HTERT RPE-1 (cell line): ENCODE data around the gene RGMA.
"Not testable (repeated sequence)": the region's sequence is repeated elsewhere in the genome, so short reads cannot be mapped to it uniquely, and the experiment has no call there.

ENCODE experiments used
- in situ Hi-C: fragments of 300-500 bp; cut with MboI; formaldehyde crosslinking; loops from 4 replicates; pipeline ENCODE4 v1.14.3; 2020; ENCODE audit warnings: low sequenced_read_pairs

Gene RGMA

DNA sequence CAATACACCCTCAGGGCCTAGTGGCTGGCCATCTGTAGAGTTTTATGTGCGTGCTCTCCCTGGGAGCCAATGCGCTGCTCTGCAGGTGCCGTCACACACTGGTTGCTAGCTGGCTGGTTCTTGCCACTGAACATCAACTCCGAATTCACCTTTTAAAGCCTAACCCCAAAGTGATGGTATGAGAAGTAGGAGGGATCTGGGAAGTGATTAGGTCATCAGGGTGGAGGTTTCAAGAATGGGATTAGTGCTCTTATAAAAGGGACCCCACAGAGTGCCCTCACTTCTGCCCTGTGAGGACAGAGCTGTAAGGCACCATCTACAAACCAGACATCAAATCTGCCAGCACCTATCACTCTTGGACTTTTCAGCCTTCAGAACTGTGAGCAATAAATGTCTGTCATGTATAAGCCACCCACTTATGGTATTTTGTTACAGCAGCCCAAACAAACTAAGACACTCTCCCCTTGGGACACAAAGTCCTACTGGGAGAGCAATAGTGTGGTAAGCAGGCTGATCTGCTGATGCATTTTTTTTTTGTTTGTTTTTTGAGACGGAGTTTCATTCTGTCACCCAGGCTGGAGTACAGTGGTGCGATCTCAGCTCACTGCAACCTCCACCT, 20.3 kb downstream of the RGMA start:
- in situ Hi-C loops, result no loop called here

GRCh38 chr15:93067649-93068085, 21.3 kb downstream of the RGMA start:
- in situ Hi-C loops, result no loop called here

DNA sequence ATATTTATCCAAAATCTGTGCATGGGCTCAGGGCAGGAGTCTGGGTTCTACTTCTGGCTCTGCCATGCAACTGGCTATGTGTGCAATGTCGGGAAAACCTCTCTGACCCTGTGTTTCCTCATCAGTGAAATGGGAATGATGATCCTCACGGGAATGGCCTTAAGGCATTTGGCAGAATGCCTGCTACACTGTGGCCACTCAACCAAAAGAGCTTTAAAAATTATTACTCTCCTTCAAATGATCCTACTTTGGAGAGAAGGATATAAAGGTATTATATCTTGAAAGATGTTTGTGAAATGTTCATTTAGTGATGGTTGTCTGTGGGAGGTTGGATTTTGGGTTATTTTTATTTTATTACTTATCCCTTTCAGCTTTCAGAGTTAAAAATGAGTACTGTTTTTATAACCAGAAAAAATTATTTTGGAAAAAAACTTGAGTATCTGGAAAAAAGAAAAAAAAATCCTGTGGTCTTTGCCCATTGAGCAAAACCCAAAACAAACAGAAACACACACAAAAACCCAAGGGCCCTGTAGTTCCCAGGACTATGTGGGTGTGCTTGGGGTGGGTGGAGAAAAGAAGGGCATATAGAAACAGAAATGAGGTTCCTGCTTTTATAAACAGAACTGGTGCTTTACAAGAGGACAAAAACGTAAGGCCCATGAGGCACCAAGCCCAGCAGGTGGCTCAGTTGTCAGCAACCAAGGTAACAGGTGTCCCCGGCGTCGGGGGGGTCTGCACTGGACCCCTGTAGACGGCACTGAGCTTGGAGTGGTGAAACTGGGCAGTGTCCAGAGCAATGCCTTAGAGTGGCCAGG, 22.0 kb downstream of the RGMA start:
- in situ Hi-C loops, result no loop called here

DNA sequence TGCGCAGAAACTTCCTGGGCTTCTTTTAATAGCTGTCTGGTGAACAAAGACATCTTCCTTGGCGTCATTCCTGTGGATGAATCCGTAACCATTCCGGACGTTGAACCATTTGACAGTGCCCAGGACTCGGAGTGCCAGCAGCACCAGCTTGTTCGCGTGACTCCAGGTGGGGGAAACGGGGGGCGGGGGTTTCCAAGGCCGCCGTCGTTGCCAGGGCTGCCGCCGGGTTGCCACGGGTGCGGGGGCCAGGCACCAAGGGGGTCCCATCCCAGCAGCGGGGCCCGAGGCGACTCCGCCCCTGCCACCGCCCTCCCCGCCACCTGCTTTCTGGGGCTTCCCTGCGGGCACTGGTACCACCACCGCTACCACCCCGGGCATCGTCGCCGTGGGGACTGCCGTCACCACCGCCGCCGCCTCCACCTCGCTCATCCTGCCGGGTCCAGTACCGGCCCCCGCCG, 22.8 kb downstream of the RGMA start:
- in situ Hi-C loops, result no loop called here

GRCh38 chr15:93065641-93066045, 23.4 kb downstream of the RGMA start:
- in situ Hi-C loops, result no loop called here

DNA sequence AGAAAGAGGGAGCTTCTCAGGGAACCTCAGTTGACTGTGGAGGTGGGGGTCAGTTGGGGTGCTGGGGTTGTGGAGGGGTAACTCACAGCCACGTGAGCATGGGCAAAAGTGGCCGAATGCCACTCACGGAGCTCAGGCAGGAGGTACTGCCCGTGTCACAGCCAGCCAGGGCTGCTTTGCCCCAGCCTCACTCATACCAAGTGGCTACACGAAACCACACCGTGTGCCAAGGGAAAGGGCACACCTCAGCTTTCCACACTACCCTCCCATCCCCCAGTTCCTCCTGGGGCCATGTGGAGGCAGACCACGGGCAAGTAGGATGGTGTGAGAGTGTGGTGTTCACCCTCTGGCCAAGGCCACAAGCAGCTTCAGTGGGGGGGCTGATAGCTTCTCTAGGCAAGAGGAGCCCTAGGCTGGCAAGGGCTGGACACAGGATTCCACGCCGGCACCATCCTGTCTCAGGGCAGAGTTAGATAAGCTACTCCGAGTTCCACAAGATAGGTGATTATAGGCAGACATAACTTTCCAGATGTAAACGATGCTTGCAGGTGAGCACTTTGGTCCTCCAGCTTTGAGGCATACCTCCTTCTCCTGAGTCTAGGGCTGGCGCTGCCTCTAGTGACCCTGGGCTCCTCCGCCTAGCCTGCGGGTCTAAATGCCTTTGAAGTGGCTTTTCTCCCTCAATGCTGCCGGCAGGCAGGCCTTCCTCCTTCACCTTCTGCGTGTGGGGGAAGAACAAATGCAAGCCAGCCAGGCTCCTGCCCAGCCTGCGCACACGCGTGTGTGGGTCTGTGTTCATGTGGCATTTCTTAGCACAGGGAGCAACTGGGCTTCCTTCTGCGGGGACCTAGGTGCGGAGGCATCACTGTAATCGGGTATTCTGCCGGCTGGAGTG, 25.0 kb downstream of the RGMA start:
- in situ Hi-C loops, result no loop called here

DNA sequence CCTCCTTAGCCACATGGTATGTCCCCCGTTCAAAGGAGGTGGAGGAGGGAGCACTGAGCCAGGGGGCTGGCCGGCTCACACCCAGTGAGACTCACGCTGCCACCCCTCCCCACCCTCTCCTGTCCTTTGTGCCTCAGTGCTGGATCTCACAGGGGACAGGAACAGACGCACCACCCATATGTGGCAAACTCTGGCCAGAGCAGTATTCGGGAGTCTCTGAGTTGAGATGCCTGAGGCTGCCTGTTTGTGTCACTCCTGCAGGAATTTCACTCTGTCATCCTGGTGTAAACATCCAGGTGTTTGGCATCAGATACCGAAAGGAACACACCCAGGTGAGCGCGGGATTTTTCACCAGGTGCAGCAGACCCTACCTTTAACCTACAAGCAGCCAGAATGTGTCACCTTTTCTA, 25.7 kb downstream of the RGMA start:
- in situ Hi-C loops, result no loop called here

- in situ Hi-C loops, result not testable (repeated sequence)
Observed at GRCh38 chr15:93062628-93063261, 26.3 kb downstream of the RGMA start.

GRCh38 chr15:93060336-93061248, 28.4 kb downstream of the RGMA start:
- in situ Hi-C loops, result no loop called here

DNA sequence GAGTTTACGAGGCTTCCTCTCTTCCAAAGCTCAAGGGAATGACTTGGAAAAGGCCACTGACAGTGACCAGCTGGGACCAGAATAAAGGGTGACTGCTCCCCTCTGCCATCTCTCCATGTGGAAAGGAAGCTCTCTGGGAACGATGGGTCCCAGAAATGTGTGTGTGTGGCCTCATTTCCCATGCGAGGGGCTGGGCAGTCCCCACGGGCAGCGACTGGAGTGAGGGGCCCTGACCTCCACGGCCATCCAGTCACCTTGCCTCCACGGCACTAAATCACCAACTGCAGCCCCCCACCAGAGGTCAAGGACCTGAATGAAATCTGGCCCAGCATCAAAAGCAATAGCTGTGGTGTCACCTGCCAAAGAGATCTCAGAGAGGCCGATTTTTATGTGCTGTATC, 29.6 kb downstream of the RGMA start:
- in situ Hi-C loops, result no loop called here

DNA sequence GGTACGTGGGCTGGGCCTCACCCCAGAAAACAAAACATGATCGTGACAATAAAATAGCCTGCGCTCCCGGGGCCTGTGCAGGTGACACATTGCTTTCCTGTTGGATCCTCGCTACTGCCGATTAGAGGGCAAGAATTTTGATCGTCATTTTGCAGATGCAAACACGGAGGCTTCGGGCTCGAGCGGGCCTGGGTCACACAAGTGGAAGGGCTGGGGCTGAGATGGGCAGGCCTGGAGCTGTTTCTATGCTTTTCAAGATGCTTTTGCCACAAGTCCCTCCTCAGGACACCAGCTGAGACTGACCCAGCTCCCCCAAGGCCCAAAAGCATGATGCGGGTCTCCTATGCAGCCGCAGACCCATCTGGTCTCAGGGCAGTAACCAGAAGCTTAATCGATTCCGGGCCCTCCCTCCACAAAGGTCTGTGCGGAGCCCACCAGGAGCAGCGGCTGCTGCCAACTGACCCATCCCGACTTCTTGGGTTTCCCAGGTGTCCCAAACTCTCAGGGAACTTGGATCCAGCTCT, 30.0 kb downstream of the RGMA start:
- in situ Hi-C loops, result no loop called here

DNA sequence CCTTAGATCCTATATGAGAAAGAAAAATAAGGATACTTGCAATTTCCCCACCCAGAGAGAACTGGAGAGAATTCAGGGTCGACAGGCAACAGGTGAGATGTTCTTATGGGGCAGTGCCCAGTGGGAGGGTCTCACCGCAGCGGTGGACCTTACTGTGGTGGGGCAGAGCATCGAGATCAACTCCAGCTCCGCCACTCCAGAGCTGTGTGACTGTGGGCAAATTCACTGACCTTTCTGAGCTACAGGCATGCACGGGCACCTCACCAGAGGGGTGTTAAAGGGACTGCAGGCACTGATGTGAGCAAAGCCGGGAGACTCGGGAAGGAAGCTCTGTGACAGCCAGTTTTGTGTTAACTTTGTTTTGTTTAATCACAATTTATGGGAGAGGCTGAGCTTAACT, 30.9 kb downstream of the RGMA start:
- in situ Hi-C loops, result no loop called here

DNA sequence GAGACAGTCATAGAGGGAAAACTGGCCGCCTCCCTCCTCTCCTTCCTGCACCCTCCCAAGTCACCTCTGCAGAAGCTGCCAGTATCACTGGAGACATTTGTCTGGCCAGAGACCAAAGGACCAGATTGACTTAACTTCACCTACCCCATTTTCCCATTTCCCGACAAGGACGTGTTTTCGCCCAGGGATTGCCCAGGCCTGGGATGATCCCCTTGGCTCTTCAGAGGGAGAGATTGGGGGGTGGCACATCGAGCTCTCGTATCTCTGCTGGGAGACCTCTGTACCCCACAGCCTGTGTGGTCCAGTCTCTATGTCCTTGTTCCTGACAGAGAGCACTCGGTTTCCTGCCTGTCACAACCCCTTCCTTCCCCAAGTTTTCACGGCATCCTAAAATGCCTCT, 31.4 kb downstream of the RGMA start:
- in situ Hi-C loops, result no loop called here

GRCh38 chr15:93056836-93057235, 32.2 kb downstream of the RGMA start:
- in situ Hi-C loops, result no loop called here

DNA sequence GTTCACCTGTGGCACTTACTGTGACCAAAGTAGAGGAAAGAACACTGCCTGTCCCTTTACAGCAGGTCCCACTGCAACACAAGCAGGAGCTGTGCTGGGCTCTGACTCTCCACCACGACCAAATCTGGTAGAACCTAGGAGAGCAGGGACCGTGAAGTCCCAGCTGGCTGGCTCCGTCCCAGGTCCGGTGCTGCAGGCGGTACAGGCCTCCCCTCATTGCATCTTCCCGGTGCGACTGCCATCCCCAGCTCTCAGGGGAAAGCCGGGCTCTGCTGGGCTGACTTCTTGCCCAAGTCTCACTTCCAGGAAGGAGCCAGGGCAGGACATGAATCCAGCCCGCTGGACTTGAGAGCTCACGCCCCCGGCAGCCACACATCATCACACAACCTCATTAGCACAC, 33.8 kb downstream of the RGMA start:
- in situ Hi-C loops, result no loop called here

GRCh38 chr15:93052090-93052879, 36.7 kb downstream of the RGMA start:
- in situ Hi-C loops, result no loop called here

DNA sequence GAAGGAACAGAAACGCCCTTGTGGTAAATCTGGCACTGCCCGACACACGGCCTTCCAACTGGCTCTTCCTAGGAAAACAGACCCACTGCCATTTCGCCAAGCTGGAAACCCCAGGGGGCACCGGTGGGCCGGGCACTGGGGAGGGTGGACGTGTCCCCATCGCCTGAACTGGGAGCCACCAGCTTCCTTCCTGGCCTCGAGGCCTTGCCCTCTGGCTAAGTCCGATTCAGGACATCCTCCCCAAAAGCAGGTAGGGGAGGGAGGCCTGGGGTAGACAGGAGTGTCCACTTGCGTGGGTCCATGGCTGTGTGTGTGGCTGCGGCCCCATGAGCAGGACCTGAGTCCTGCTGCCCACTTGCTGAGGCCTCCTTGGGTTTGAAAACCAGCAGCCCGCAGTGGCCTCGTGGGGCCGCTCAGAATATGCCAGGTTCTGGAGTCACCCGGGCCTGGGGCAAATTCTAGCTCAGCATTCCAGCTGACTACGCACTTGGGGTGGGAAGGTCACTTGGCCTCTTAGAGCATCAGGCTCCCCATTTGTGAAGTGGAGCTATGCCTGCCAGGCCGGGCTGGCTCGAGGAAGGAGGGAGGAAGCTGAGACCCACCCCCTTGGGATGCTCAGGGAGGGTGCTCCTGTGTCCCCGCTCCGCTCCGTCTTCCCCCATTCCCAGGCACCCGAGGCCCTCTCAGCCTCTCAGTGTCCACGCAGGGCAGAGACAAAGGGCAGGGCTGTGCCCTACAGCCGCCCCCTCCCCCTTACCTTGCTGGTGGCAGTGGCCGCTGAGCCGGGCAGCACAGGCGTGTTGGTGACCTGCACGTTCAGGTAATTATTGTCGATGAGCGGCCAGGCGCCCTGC, 37.5 kb downstream of the RGMA start:
- in situ Hi-C loops, result no loop called here

- in situ Hi-C loops, result no loop called here
Observed at GRCh38 chr15:93050648-93051047, 38.4 kb downstream of the RGMA start.
